HEK293 (cell line): ENCODE results near the gene MCTP1.

Source experiments
- CTCF ChIA-PET: fragments of 350-600 bp; formaldehyde crosslinking; extraction: SDS; loops from one replicate; lab custom pipeline; 2021; ENCODE audit warnings: antibody characterized with exemption; lab: Yijun Ruan, JAX
- POLR2A ChIA-PET: fragments of 300-600 bp; formaldehyde crosslinking; extraction: SDS; loops from one replicate; lab custom pipeline; 2020; ENCODE audit warnings: antibody characterized with exemption, inconsistent platforms; lab: Yijun Ruan, JAX
- H3K27ac ChIP-seq: fragments of 200-500 bp; sonication (Bioruptor generic); 2 replicates; pipeline ENCODE4 v1.5.1; 2014; ENCODE audit warnings: low read depth, low read length, control low read depth, inconsistent platforms; ENCODE audit errors: extremely low read depth
- H3K36me3 ChIP-seq, 2 experiments: fragments of 200-500 bp in 1 of 2; sonication (Bioruptor generic) in 1 of 2; 1 replicate in 1 of 2; 2 replicates in 1 of 2; pipeline ENCODE4 v1.5.1; 2014 to 2017; ENCODE audit warnings: inconsistent platforms in 2 of 2, low read length in 2 of 2; ENCODE audit not compliant: control insufficient read depth in 2 of 2, insufficient read depth in 1 of 2
- H3K4me1 ChIP-seq: fragments of 200-500 bp; sonication (Bioruptor generic); 2 replicates; pipeline ENCODE4 v1.5.1; 2014; ENCODE audit warnings: mild to moderate bottlenecking, low read length, inconsistent platforms; ENCODE audit not compliant: control insufficient read depth, insufficient read depth
- H3K4me3 ChIP-seq: 2 replicates; pipeline ENCODE4 v1.5.1; 2011; ENCODE audit warnings: low read depth, mild to moderate bottlenecking, control low read depth, low read length, moderate library complexity
- H3K9me3 ChIP-seq: fragments of 200-500 bp; sonication (Bioruptor generic); 2 replicates; pipeline ENCODE4 v1.5.1; 2014; ENCODE audit warnings: low read depth, low read length, inconsistent platforms; ENCODE audit not compliant: control insufficient read depth, insufficient read depth
- BCL11B ChIP-seq: fragments of 450-650 bp; formaldehyde crosslinking; IDR thresholded peaks from 2 replicates; pipeline ENCODE4 v1.5.1; 2016; ENCODE audit warnings: low read depth, missing biosample characterization, missing genetic modification characterization
- HOXA7 ChIP-seq: sonication (generic); formaldehyde crosslinking; IDR thresholded peaks from 2 replicates; pipeline ENCODE4 v1.8.1; 2022; ENCODE audit warnings: missing genetic modification reagents, borderline replicate concordance
- KLF9 ChIP-seq: fragments of 450-650 bp; formaldehyde crosslinking; IDR thresholded peaks from 2 replicates; pipeline ENCODE4 v1.5.1; 2016; ENCODE audit warnings: missing biosample characterization, missing genetic modification characterization, low read depth
- MYNN ChIP-seq: fragments of 450-650 bp; formaldehyde crosslinking; IDR thresholded peaks from 2 replicates; pipeline ENCODE4 v1.5.1; 2016; ENCODE audit warnings: missing biosample characterization, missing genetic modification characterization, borderline replicate concordance
- PRDM1 ChIP-seq: fragments of 450-650 bp; formaldehyde crosslinking; IDR thresholded peaks from 2 replicates; pipeline ENCODE4; 2016; ENCODE audit warnings: missing biosample characterization, missing genetic modification characterization
- ZFP69B ChIP-seq: fragments of 450-650 bp; formaldehyde crosslinking; IDR thresholded peaks from 2 replicates; pipeline ENCODE4 v1.5.1; 2016; ENCODE audit warnings: missing biosample characterization, missing genetic modification characterization
- ZIC2 ChIP-seq: fragments of 450-650 bp; formaldehyde crosslinking; IDR thresholded peaks from 2 replicates; pipeline ENCODE4 v1.5.1; 2016; ENCODE audit warnings: missing biosample characterization, missing genetic modification characterization
- ZNF10 ChIP-seq: fragments of 450-650 bp; formaldehyde crosslinking; IDR thresholded peaks from 2 replicates; pipeline ENCODE4 v1.5.1; 2017; ENCODE audit warnings: missing biosample characterization, missing genetic modification characterization
- ZNF114 ChIP-seq: fragments of 450-650 bp; formaldehyde crosslinking; IDR thresholded peaks from 2 replicates; pipeline ENCODE4 v1.5.0; 2017; ENCODE audit warnings: missing biosample characterization, missing genetic modification characterization
- ZNF169 ChIP-seq: fragments of 450-650 bp; formaldehyde crosslinking; IDR thresholded peaks from 2 replicates; pipeline ENCODE4 v1.5.1; 2016; ENCODE audit warnings: missing biosample characterization, missing genetic modification characterization
- ZNF214 ChIP-seq: fragments of 450-650 bp; formaldehyde crosslinking; IDR thresholded peaks from 2 replicates; pipeline ENCODE4 v1.5.1; 2017; ENCODE audit warnings: missing biosample characterization, mild to moderate bottlenecking, missing genetic modification characterization, borderline replicate concordance
- ZNF394 ChIP-seq: fragments of 450-650 bp; formaldehyde crosslinking; IDR thresholded peaks from 2 replicates; pipeline ENCODE4 v1.5.1; 2016; ENCODE audit warnings: missing biosample characterization, missing genetic modification characterization, mild to moderate bottlenecking, moderate library complexity, borderline replicate concordance
- ZNF426 ChIP-seq: fragments of 450-650 bp; formaldehyde crosslinking; IDR thresholded peaks from 2 replicates; pipeline ENCODE4 v1.5.1; 2017; ENCODE audit warnings: missing biosample characterization, missing genetic modification characterization, mild to moderate bottlenecking, inconsistent platforms, moderate library complexity
- ZNF433 ChIP-seq: fragments of 450-650 bp; formaldehyde crosslinking; IDR thresholded peaks from 2 replicates; pipeline ENCODE4 v1.5.1; 2016; ENCODE audit warnings: missing biosample characterization, missing genetic modification characterization, low read depth
- ZNF544 ChIP-seq: fragments of 450-650 bp; formaldehyde crosslinking; IDR thresholded peaks from 2 replicates; pipeline ENCODE4 v1.5.0; 2017; ENCODE audit warnings: missing biosample characterization, missing genetic modification characterization
- ZNF555 ChIP-seq: fragments of 450-650 bp; formaldehyde crosslinking; conservative IDR thresholded peaks from 2 replicates; pipeline ENCODE4 v1.5.1; 2017; ENCODE audit warnings: missing biosample characterization, mild to moderate bottlenecking, missing genetic modification characterization, inconsistent platforms
- ZNF561 ChIP-seq: fragments of 450-650 bp; IDR thresholded peaks from 2 replicates; pipeline ENCODE4 v1.5.1; 2018; ENCODE audit warnings: missing biosample characterization, missing genetic modification characterization, borderline replicate concordance
- ZNF610 ChIP-seq: fragments of 450-650 bp; formaldehyde crosslinking; IDR thresholded peaks from 2 replicates; pipeline ENCODE4 v1.5.1; 2016; ENCODE audit warnings: missing biosample characterization, missing genetic modification characterization, borderline replicate concordance
- ZNF654 ChIP-seq: fragments of 450-650 bp; formaldehyde crosslinking; IDR thresholded peaks from 2 replicates; pipeline ENCODE4 v1.5.1; 2016; ENCODE audit warnings: low read depth, missing biosample characterization, missing genetic modification characterization
- ZNF76 ChIP-seq: fragments of 450-650 bp; formaldehyde crosslinking; IDR thresholded peaks from 2 replicates; pipeline ENCODE4; 2016; ENCODE audit warnings: low read depth, missing biosample characterization, missing genetic modification characterization, borderline replicate concordance
- ZNF776 ChIP-seq: fragments of 450-650 bp; formaldehyde crosslinking; IDR thresholded peaks from 2 replicates; pipeline ENCODE4 v1.5.0; 2017; ENCODE audit warnings: missing biosample characterization, missing genetic modification characterization, borderline replicate concordance
- TF ChIP-seq, protein P1 (sequence below): fragments of 450-650 bp; formaldehyde crosslinking; conservative IDR thresholded peaks from 2 replicates; pipeline ENCODE4 v1.5.1; 2016; ENCODE audit warnings: low read depth, missing biosample characterization, missing genetic modification characterization
- TF ChIP-seq, protein P2 (sequence below): fragments of 450-650 bp; formaldehyde crosslinking; conservative IDR thresholded peaks from 2 replicates; pipeline ENCODE4 v1.5.1; 2016; ENCODE audit warnings: low read depth, missing biosample characterization, missing genetic modification characterization
- TF ChIP-seq, protein P3 (sequence below): fragments of 450-650 bp; formaldehyde crosslinking; IDR thresholded peaks from 2 replicates; pipeline ENCODE4 v1.5.1; 2017; ENCODE audit warnings: missing biosample characterization, missing genetic modification characterization
- TF ChIP-seq, protein P4 (sequence below): fragments of 450-650 bp; formaldehyde crosslinking; IDR thresholded peaks from 2 replicates; pipeline ENCODE4 v1.5.1; 2016; ENCODE audit warnings: missing biosample characterization, missing genetic modification characterization

The MCTP1 gene

DNA sequence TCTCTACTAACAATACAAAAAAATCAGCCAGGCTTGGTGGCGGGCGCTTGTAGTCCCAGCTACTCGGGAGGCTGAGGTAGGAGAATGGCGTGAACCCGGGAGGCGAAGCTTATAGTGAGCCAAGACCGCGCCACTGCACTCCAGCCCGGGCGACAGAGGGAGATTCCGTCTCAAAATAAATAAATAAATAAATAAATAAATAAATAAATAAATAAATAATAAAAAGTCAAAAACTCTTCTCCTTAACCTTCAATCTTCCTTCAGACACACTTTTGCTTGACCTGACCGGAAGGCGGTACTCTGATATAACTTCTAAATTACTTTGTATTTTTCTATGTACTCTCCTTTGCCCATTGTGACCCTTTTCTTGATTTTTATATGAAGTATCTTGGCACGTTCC lies 364.3 kb downstream of the MCTP1 start (continued):
- TF ChIP-seq, protein P1, sequence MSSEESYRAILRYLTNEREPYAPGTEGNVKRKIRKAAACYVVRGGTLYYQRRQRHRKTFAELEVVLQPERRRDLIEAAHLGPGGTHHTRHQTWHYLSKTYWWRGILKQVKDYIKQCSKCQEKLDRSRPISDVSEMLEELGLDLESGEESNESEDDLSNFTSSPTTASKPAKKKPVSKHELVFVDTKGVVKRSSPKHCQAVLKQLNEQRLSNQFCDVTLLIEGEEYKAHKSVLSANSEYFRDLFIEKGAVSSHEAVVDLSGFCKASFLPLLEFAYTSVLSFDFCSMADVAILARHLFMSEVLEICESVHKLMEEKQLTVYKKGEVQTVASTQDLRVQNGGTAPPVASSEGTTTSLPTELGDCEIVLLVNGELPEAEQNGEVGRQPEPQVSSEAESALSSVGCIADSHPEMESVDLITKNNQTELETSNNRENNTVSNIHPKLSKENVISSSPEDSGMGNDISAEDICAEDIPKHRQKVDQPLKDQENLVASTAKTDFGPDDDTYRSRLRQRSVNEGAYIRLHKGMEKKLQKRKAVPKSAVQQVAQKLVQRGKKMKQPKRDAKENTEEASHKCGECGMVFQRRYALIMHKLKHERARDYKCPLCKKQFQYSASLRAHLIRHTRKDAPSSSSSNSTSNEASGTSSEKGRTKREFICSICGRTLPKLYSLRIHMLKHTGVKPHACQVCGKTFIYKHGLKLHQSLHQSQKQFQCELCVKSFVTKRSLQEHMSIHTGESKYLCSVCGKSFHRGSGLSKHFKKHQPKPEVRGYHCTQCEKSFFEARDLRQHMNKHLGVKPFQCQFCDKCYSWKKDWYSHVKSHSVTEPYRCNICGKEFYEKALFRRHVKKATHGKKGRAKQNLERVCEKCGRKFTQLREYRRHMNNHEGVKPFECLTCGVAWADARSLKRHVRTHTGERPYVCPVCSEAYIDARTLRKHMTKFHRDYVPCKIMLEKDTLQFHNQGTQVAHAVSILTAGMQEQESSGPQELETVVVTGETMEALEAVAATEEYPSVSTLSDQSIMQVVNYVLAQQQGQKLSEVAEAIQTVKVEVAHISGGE (tag by site-specific recombination): peak; percentile 62
- TF ChIP-seq, protein P2, sequence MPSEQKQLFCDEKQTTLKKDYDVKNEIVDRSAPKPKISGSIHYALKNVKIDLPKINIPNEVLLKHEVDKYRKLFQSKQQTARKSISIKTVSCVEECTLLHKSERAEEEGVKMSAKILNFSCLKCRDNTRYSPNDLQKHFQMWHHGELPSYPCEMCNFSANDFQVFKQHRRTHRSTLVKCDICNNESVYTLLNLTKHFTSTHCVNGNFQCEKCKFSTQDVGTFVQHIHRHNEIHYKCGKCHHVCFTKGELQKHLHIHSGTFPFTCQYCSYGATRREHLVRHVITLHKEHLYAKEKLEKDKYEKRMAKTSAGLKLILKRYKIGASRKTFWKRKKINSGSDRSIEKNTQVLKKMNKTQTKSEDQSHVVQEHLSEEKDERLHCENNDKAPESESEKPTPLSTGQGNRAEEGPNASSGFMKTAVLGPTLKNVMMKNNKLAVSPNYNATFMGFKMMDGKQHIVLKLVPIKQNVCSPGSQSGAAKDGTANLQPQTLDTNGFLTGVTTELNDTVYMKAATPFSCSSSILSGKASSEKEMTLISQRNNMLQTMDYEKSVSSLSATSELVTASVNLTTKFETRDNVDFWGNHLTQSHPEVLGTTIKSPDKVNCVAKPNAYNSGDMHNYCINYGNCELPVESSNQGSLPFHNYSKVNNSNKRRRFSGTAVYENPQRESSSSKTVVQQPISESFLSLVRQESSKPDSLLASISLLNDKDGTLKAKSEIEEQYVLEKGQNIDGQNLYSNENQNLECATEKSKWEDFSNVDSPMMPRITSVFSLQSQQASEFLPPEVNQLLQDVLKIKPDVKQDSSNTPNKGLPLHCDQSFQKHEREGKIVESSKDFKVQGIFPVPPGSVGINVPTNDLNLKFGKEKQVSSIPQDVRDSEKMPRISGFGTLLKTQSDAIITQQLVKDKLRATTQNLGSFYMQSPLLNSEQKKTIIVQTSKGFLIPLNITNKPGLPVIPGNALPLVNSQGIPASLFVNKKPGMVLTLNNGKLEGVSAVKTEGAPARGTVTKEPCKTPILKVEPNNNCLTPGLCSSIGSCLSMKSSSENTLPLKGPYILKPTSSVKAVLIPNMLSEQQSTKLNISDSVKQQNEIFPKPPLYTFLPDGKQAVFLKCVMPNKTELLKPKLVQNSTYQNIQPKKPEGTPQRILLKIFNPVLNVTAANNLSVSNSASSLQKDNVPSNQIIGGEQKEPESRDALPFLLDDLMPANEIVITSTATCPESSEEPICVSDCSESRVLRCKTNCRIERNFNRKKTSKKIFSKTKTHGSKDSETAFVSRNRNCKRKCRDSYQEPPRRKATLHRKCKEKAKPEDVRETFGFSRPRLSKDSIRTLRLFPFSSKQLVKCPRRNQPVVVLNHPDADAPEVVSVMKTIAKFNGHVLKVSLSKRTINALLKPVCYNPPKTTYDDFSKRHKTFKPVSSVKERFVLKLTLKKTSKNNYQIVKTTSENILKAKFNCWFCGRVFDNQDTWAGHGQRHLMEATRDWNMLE (tag by site-specific recombination): peak; percentile 80
- peak; percentile 86; the same call in 1 of the 2 replicates for TF ChIP-seq ZNF394 (tag by site-specific recombination)
- peak; percentile 9; the same call in 1 of the 2 replicates for TF ChIP-seq ZNF654
- no peak for TF ChIP-seq ZNF544
- no peak for TF ChIP-seq ZNF10 (tag by site-specific recombination)
- no peak for TF ChIP-seq BCL11B (tag by site-specific recombination)
- no peak for TF ChIP-seq ZNF561
- peak; percentile 70 for TF ChIP-seq ZNF555 (tag by site-specific recombination)
- TF ChIP-seq, protein P3, sequence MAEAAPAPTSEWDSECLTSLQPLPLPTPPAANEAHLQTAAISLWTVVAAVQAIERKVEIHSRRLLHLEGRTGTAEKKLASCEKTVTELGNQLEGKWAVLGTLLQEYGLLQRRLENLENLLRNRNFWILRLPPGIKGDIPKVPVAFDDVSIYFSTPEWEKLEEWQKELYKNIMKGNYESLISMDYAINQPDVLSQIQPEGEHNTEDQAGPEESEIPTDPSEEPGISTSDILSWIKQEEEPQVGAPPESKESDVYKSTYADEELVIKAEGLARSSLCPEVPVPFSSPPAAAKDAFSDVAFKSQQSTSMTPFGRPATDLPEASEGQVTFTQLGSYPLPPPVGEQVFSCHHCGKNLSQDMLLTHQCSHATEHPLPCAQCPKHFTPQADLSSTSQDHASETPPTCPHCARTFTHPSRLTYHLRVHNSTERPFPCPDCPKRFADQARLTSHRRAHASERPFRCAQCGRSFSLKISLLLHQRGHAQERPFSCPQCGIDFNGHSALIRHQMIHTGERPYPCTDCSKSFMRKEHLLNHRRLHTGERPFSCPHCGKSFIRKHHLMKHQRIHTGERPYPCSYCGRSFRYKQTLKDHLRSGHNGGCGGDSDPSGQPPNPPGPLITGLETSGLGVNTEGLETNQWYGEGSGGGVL (tag by site-specific recombination): no peak
- TF ChIP-seq ZNF433 (tag by site-specific recombination): 0 out of 2 replicates have a peak, but pooled peaks have one; percentile 26
- TF ChIP-seq ZNF426 (tag by site-specific recombination): peak; percentile 73
- no peak for TF ChIP-seq ZNF114 (tag by site-specific recombination)
- no peak for TF ChIP-seq ZNF214 (tag by site-specific recombination)

DNA sequence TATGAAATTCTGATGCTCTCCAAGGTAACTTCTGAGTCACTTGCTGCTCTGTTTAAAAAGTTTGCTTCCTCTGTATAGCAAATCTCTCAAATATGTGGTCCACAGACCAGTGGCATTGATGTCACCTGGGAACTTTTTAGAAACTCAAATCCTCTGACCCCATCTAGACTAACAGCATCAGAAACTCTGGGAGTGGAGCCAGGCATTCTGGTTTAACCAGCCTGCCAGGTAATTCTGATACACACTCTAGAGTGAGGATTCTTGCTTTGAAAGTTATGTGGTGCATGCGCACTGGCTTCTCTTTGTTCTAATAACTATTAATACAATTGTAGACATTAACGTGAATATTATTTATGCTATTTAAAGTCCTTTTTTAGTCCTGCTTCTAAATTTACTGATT lies 368.3 kb downstream of the MCTP1 start:
- Histone ChIP-seq H3K9me3 (no peaks in the 10 kb centered on the region), H3K36me3 (no peaks in the 10 kb centered on the region), H3K4me1 (no peaks in the 10 kb centered on the region), H3K27ac (no peak overlapping the region), H3K4me3 (no peak overlapping the region)
- ChIA-PET CTCF (no interaction called here), POLR2A (no interaction called here)
- TF ChIP-seq ZNF76: no peak
- no peak for TF ChIP-seq KLF9 (tag by site-specific recombination)
- TF ChIP-seq ZNF169 (tag by site-specific recombination): no peak
- TF ChIP-seq HOXA7: no peak
- TF ChIP-seq, protein P4, sequence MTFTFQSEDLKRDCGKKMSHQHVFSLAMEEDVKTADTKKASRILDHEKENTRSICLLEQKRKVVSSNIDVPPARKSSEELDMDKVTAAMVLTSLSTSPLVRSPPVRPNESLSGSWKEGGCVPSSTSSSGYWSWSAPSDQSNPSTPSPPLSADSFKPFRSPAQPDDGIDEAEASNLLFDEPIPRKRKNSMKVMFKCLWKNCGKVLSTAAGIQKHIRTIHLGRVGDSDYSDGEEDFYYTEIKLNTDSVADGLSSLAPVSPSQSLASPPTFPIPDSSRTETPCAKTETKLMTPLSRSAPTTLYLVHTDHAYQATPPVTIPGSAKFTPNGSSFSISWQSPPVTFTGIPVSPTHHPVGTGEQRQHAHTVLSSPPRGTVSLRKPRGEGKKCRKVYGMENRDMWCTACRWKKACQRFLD (tag by site-specific recombination): no peak
- no peak for TF ChIP-seq ZIC2
- no peak for TF ChIP-seq ZFP69B (tag by site-specific recombination)
- no peak for TF ChIP-seq MYNN (tag by site-specific recombination)
- TF ChIP-seq ZNF544: no peak
- TF ChIP-seq ZNF610 (tag by site-specific recombination): no peak
- no peak for TF ChIP-seq ZNF776 (tag by site-specific recombination)
- TF ChIP-seq PRDM1: no peak
